NCI-H2081 treated with DMSO at 0.1 percent for 48 hours (cell line): ENCODE data around the gene ENAM.

Experiments
- DNase-seq: peaks from one replicate; lab custom pipeline; 2025; lab: John Stamatoyannopoulos, UW

ENAM gene

DNA sequence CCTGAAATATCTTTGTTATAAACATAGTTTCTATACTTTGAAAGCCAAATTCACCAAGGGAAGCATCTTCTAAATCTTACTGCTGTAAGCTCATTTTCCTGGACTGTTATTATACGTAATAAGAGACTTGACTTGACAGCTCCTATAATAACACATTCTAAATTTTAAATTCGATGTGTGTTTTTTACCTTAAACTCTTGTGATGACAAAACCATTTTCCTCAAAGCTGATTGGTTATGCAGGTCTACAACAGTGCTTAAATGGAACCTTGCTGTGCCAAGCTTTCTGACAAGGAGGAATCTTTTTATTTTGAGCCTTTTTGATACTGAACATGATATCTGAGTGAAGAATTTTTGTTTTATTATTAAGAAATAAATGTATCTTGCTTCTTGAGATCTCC is at the start of gene ENAM:
TSS of gene ENAM (plus strand) at position 301 of the 400 bp plus-strand sequence. CDS start 757 bp downstream, outside the sequence.
- no peak for DNase-seq

- no peak for DNase-seq
Measured at GRCh38 chr4:70581980-70582379, 46.6 kb upstream of the ENAM start.

GRCh38 chr4:70583952-70584834 is 44.4 kb upstream of the ENAM start:
- peak; percentile 86 for DNase-seq

- no peak for DNase-seq
Measured at GRCh38 chr4:70586841-70587240, 41.7 kb upstream of the ENAM start.

DNA sequence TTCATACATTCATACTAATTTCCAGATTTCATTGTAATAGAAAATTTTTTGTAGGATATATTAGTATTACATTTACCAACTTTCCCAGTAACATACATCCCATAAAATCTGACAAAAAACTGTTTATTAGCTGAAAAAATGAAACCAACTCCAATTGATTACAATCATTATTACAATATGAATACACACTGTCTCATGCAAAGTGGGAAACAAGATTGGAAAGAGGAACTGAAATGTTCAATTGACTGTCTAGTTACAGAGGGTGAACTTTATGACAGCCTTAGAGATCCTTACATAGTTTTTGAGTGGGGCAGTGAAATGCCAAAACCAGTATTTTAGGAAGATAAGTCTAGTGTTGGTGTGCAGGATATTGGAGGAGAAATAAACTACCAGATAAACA is 38.8 kb upstream of the ENAM start:
- DNase-seq = no peak

- no peak for DNase-seq
Measured at GRCh38 chr4:70591955-70592582, 36.5 kb upstream of the ENAM start, which contains the start of gene AMBN. Gene AMBN, plus strand, starts transcription at chr4:70592256. Its CDS starts 103 bp downstream, at chr4:70592359.

DNA sequence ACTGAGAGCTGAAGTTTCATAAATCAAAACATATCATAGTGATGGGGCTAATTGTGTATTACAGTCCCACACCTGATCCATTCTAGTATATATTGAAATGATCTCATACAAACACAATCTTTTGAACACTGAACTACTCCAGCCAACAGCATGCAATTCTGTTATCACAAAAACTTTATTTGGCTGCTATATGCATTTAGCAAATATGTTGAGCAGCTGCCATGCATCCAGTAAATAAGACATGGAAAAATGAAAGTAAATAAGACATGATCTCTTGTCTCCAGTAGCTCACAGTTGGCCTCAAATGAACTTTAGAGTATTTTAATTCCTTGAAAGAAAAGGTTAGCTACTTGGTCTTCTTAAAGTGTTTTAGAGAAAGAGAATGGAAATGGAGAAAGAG is 34.3 kb upstream of the ENAM start:
- DNase-seq = no peak

- DNase-seq = no peak
Measured at GRCh38 chr4:70600305-70600704, 28.2 kb upstream of the ENAM start.

DNA sequence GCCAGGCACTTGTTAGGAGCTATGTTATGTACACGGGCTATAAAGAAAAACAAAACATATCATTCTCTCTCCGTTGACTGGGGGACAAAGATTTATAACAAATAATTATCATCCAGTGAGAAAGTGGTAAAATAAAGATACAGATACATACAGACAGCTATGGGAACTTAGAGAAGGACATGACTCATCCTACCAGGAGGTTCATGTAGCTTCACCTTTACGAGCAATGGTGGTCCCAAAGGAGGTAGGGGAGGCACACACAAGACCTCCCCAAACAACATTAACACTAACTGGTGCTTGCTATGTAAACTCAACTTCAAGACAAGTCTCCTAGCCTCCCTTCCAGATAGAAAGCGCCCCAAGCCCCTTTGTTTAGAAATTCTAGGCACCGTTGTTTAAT is 27.6 kb upstream of the ENAM start:
- DNase-seq = no peak

GRCh38 chr4:70601422-70602039 is 27.0 kb upstream of the ENAM start:
- peak; percentile 11 for DNase-seq

- DNase-seq = no peak
Measured at GRCh38 chr4:70603856-70604255, 24.7 kb upstream of the ENAM start.

DNA sequence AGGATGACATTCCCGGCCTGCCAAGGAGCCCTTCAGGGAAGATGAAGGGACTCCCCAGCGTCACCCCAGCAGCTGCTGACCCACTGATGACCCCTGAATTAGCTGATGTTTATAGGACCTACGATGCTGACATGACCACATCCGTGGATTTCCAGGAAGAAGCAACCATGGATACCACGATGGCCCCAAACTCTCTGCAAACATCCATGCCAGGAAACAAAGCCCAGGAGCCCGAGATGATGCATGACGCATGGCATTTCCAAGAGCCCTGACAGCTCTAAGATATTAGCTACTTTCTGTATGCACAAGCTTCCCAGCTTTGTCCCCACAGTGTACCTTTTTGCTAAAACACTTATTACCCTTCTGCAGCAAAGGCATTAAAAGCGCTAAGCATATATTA is 22.1 kb upstream of the ENAM start:
- DNase-seq = no peak

- no peak for DNase-seq
Measured at GRCh38 chr4:70607334-70607853, 21.1 kb upstream of the ENAM start.

DNA sequence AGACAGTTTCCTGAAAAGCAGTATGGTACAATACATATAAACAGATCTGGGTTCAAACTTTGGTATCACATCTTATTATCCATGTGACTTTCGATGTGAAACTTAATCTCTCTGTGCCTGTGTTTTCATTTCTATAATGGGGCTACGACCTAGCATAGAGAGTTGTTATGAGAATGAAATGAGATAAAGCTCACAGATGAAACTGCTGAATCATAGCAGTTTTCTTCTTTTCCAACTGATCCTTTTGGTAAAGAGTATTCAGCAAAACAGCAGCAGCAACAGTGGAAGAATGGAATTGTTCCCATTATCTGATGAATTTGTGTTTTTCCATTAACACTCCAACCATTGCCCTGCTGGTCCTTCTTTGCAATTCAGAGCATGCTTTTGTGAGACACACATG is 20.2 kb upstream of the ENAM start:
- no peak for DNase-seq

GRCh38 chr4:70613306-70614183 is 15.0 kb upstream of the ENAM start:
- no peak for DNase-seq

DNA sequence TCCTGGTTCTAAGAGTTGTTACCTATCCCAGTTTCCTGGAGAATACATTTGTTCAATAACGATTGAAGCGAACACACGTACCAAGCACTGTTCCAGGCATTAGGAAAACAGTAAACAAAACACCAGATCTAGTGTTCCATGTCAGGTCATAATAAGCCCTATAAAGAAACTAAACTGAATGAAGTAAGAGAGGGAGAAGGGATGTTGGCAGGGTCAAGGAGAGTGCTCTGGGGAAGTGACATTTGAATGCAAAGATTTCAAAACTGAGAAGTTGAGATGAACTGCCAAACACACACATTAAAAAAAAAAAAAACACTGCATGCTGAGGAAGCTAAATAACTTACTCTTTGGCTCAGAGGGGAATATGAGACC is 14.4 kb upstream of the ENAM start:
- DNase-seq = no peak

- no peak for DNase-seq
Measured at GRCh38 chr4:70619288-70619687, 9.3 kb upstream of the ENAM start.

GRCh38 chr4:70619778-70620177 is 8.8 kb upstream of the ENAM start:
- DNase-seq = no peak

DNA sequence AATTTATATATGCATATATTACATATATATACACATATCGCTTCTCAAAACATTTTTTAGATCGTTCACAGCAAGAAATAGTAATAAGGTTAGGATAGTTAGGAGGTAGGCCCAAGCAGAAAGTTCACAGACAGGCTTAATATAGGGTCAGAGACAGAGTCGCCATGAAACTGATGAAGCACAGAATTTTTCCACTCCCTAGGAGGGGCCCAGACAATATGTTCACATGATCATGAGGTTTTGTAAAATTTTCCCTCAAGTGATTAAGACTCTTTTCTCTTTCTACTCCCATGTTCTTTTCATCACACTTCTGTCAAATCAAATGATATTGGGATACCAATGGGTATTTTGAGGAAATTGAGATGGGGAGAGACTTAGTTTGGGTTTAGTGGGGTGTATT is 5.2 kb upstream of the ENAM start:
- DNase-seq = no peak

GRCh38 chr4:70624226-70624793 is 4.2 kb upstream of the ENAM start:
- no peak for DNase-seq

GRCh38 chr4:70627620-70628019 is 924 bp upstream of the ENAM start:
- DNase-seq = no peak
